ENCODE measurements around the gene OR4E2.

The OR4E2 gene

DNA sequence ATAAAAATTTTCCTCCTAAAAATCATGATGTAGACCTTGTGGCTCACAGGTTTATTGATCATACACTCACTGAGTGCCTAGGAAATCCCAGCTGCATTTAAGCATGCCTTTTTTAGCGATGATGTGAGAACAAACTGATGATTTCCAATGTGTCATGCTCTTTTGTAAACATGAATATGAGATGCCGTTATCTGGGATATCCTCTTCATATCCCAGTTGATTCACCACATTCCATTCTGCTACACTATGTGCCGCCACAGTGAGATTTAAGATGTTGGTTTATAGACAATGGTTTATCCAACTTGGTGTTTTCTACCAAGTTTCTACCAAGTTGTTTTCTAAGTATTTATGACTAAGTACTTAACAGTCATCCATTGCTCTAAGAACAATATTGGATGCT is 14.7 kb downstream of the OR4E2 start:
- peaks cover 17% of the 10 kb centered on the region for H3K27me3 ChIP-seq (ENCODE audit: insufficient read depth, low read length, poor library complexity)
- H3K4me3 ChIP-seq (ENCODE audit: low read depth in 1 of 2, low read length in 2 of 2) = no peak overlapping the region
- no peak overlapping the region for H3K27ac ChIP-seq (ENCODE audit: low read length)
- no peak overlapping the region for H3K4me2 ChIP-seq (ENCODE audit: insufficient read depth, low read length)
- no peaks in the 10 kb centered on the region for H3K4me1 ChIP-seq (ENCODE audit: insufficient read depth, low read length)
- H3K79me2 ChIP-seq (ENCODE audit: insufficient read depth, low read length) = no peaks in the 10 kb centered on the region
- no peak overlapping the region for H2AFZ ChIP-seq (ENCODE audit: low read depth, low read length)
- no peaks in the 10 kb centered on the region for H4K20me1 ChIP-seq (ENCODE audit: insufficient read depth, low read length)
- DNase-seq (no peak), ATAC-seq (ENCODE audit: insufficient read depth, low read depth) (no peak)
- TF ChIP-seq, protein P1, sequence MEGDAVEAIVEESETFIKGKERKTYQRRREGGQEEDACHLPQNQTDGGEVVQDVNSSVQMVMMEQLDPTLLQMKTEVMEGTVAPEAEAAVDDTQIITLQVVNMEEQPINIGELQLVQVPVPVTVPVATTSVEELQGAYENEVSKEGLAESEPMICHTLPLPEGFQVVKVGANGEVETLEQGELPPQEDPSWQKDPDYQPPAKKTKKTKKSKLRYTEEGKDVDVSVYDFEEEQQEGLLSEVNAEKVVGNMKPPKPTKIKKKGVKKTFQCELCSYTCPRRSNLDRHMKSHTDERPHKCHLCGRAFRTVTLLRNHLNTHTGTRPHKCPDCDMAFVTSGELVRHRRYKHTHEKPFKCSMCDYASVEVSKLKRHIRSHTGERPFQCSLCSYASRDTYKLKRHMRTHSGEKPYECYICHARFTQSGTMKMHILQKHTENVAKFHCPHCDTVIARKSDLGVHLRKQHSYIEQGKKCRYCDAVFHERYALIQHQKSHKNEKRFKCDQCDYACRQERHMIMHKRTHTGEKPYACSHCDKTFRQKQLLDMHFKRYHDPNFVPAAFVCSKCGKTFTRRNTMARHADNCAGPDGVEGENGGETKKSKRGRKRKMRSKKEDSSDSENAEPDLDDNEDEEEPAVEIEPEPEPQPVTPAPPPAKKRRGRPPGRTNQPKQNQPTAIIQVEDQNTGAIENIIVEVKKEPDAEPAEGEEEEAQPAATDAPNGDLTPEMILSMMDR (IDR thresholded peaks at IDR 0.05; ENCODE audit: borderline replicate concordance, extremely low read depth, low read length, poor library complexity, severe bottlenecking) = no peak
- TF ChIP-seq EZH2 (IDR thresholded peaks at IDR 0.05; ENCODE audit: borderline replicate concordance, low read depth, low read length, severe bottlenecking) = no peak
- no peak overlapping the region for H3K9ac ChIP-seq (ENCODE audit: low read depth, low read length)
- H3K36me3 ChIP-seq (ENCODE audit: insufficient read depth, low read length) = no peaks in the 10 kb centered on the region
- H3K9me3 ChIP-seq (ENCODE audit: insufficient read depth, low read length, severe bottlenecking) = no peaks in the 10 kb centered on the region

DNA sequence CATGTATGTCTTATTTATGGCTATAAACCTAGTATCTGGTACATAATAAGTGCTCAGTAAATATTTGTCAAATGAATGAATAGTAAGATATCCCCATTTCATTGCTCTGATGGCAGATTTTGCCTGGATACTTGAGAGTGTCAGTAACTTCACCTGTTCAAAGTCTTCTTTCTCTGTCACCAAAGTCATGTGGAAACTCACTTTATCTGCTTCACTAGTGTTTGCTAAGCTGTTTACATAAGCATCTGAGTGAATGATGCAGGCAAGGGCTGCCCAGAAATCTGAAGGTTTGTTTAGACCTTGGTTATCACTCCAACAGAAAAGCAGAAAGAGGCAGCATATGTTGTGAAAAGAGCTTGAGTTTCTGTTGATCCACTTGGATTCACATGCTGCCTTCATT is 15.6 kb downstream of the OR4E2 start:
- Histone ChIP-seq H3K4me1 (ENCODE audit: insufficient read depth, low read length) (no peaks in the 10 kb centered on the region), H3K79me2 (ENCODE audit: insufficient read depth, low read length) (no peaks in the 10 kb centered on the region), H3K9me3 (ENCODE audit: insufficient read depth, low read length, severe bottlenecking) (no peaks in the 10 kb centered on the region), H3K4me2 (ENCODE audit: insufficient read depth, low read length) (no peak overlapping the region), H4K20me1 (ENCODE audit: insufficient read depth, low read length) (no peaks in the 10 kb centered on the region), H3K36me3 (ENCODE audit: insufficient read depth, low read length) (no peaks in the 10 kb centered on the region), H3K27ac (ENCODE audit: low read length) (no peak overlapping the region), H3K27me3 (ENCODE audit: insufficient read depth, low read length, poor library complexity) (peaks cover 17% of the 10 kb centered on the region), H3K4me3 (ENCODE audit: low read depth in 1 of 2, low read length in 2 of 2) (no peak overlapping the region), H3K9ac (ENCODE audit: low read depth, low read length) (no peak overlapping the region), H2AFZ (ENCODE audit: low read depth, low read length) (no peak overlapping the region)
- no peak for ATAC-seq (ENCODE audit: insufficient read depth, low read depth)
- no peak for DNase-seq
- no peak for TF ChIP-seq EZH2 (IDR thresholded peaks at IDR 0.05; ENCODE audit: borderline replicate concordance, low read depth, low read length, severe bottlenecking)
- TF ChIP-seq, protein P1 (IDR thresholded peaks at IDR 0.05; ENCODE audit: borderline replicate concordance, extremely low read depth, low read length, poor library complexity, severe bottlenecking) = no peak

DNA sequence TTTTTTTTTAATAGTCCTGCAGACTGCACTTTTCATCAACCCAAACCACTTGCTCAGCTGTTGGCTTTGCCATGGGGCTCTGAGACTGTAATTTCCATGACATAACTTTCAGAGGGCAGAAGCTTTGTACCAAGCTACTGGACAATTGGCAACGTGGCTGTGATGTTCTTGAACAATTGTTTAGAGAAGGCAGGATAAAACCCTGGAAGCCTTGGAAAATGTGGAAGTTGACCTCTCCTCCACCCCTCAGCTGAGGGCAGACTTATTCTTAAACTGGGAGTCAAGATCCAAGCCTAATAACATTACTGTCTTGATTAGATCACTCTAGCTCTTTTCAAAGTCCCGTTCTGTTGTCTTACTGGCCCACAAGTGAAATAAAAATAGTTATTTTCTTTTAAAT is 17.7 kb downstream of the OR4E2 start:
- no peak overlapping the region for H3K27ac ChIP-seq (ENCODE audit: low read length)
- no peak overlapping the region for H3K4me3 ChIP-seq (ENCODE audit: low read depth in 1 of 2, low read length in 2 of 2)
- H3K9ac ChIP-seq (ENCODE audit: low read depth, low read length) = no peak overlapping the region
- peaks cover 14% of the 10 kb centered on the region for H3K27me3 ChIP-seq (ENCODE audit: insufficient read depth, low read length, poor library complexity)
- no peaks in the 10 kb centered on the region for H4K20me1 ChIP-seq (ENCODE audit: insufficient read depth, low read length)
- H3K9me3 ChIP-seq (ENCODE audit: insufficient read depth, low read length, severe bottlenecking) = peaks cover 2% of the 10 kb centered on the region
- no peak for TF ChIP-seq EZH2 (IDR thresholded peaks at IDR 0.05; ENCODE audit: borderline replicate concordance, low read depth, low read length, severe bottlenecking)
- TF ChIP-seq, protein P1 (IDR thresholded peaks at IDR 0.05; ENCODE audit: borderline replicate concordance, extremely low read depth, low read length, poor library complexity, severe bottlenecking) = no peak
- no peaks in the 10 kb centered on the region for H3K79me2 ChIP-seq (ENCODE audit: insufficient read depth, low read length)
- no peaks in the 10 kb centered on the region for H3K4me1 ChIP-seq (ENCODE audit: insufficient read depth, low read length)
- H3K4me2 ChIP-seq (ENCODE audit: insufficient read depth, low read length) = no peak overlapping the region
- H2AFZ ChIP-seq (ENCODE audit: low read depth, low read length) = no peak overlapping the region
- DNase-seq (no peak), ATAC-seq (ENCODE audit: insufficient read depth, low read depth) (no peak)
- H3K36me3 ChIP-seq (ENCODE audit: insufficient read depth, low read length) = no peaks in the 10 kb centered on the region

DNA sequence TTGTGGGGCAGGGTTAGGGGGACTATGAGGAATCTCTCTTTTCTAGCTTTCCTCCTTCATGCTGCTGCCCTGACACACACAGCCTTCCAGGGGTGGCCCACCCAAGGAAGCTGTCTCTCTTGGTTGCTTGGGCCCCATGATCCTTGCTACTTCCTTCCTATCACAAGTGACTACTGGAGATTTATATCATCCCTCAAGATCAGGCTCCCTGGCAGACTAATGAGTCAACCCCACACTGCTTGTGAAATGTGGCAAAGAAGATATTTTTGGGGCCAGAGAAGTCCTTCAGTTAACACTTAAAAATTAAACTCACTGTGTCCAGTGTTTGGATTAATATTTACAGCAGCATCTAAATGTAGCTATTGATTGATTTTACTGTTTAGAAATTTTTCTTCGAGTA is 18.5 kb downstream of the OR4E2 start:
- TF ChIP-seq, protein P1 (IDR thresholded peaks at IDR 0.05; ENCODE audit: borderline replicate concordance, extremely low read depth, low read length, poor library complexity, severe bottlenecking) = no peak
- no peak for TF ChIP-seq EZH2 (IDR thresholded peaks at IDR 0.05; ENCODE audit: borderline replicate concordance, low read depth, low read length, severe bottlenecking)
- H3K4me1 ChIP-seq (ENCODE audit: insufficient read depth, low read length) = no peaks in the 10 kb centered on the region
- no peak overlapping the region for H3K9ac ChIP-seq (ENCODE audit: low read depth, low read length)
- H3K4me2 ChIP-seq (ENCODE audit: insufficient read depth, low read length) = no peak overlapping the region
- H3K9me3 ChIP-seq (ENCODE audit: insufficient read depth, low read length, severe bottlenecking) = peaks cover 2% of the 10 kb centered on the region
- DNase-seq = no peak
- no peaks in the 10 kb centered on the region for H3K79me2 ChIP-seq (ENCODE audit: insufficient read depth, low read length)
- no peaks in the 10 kb centered on the region for H3K36me3 ChIP-seq (ENCODE audit: insufficient read depth, low read length)
- peaks cover 14% of the 10 kb centered on the region for H3K27me3 ChIP-seq (ENCODE audit: insufficient read depth, low read length, poor library complexity)
- no peak overlapping the region for H2AFZ ChIP-seq (ENCODE audit: low read depth, low read length)
- no peaks in the 10 kb centered on the region for H4K20me1 ChIP-seq (ENCODE audit: insufficient read depth, low read length)
- no peak overlapping the region for H3K27ac ChIP-seq (ENCODE audit: low read length)
- ATAC-seq (ENCODE audit: insufficient read depth, low read depth) = no peak
- no peak overlapping the region for H3K4me3 ChIP-seq (ENCODE audit: low read depth in 1 of 2, low read length in 2 of 2)

Measured in DND-41 (cell line).